Chondrocyte (in vitro differentiated cells): ENCODE measurements around the gene GPR17. TPM values are rescaled to one million over a fixed set of nuclear protein-coding genes. Genes with fewer than 3 reads are reported as not detected.

Source experiments
- DNase-seq: peaks from one replicate; pipeline ENCODE4 v3.0.0; 2021; ENCODE audit warnings: mixed read lengths, low spot score
- H3K27ac Mint-ChIP-seq: one replicate; pipeline ENCODE4 v1.8.0; 2021; ENCODE audit warnings: mild to moderate bottlenecking, moderate library complexity, mixed read lengths; ENCODE audit not compliant: unreplicated experiment
- H3K27me3 Mint-ChIP-seq: 2 replicates; pipeline ENCODE4 v1.8.0; 2021; ENCODE audit warnings: low read depth, mixed read lengths
- H3K36me3 Mint-ChIP-seq: 2 replicates; pipeline ENCODE4 v1.8.0; 2021; ENCODE audit warnings: low read depth, mixed read lengths
- H3K4me1 Mint-ChIP-seq: 2 replicates; pipeline ENCODE4 v1.8.0; 2021; ENCODE audit warnings: low read depth, mild to moderate bottlenecking, mixed read lengths
- H3K4me3 Mint-ChIP-seq: one replicate; pipeline ENCODE4 v1.8.0; 2021; ENCODE audit warnings: mild to moderate bottlenecking, moderate library complexity, mixed read lengths; ENCODE audit not compliant: unreplicated experiment
- H3K9me3 Mint-ChIP-seq: 2 replicates; pipeline ENCODE4 v1.8.0; 2021; ENCODE audit warnings: low read depth, mixed read lengths
- total RNA-seq: library from RNA; stranded (reverse); gene quantifications from 3 replicates; pipeline ENCODE4 v1.2.1, GENCODE V29; 2021
- TF ChIP-seq, protein P1 (sequence below): fragments of 200-600 bp; sonication (generic); IDR thresholded peaks from 2 replicates; pipeline ENCODE4 v1.5.0; 2021; ENCODE audit warnings: antibody characterized with exemption, mild to moderate bottlenecking, moderate library complexity

GPR17 gene
- total RNA-seq, 1 donor from 2014 or later, result not detected

DNA sequence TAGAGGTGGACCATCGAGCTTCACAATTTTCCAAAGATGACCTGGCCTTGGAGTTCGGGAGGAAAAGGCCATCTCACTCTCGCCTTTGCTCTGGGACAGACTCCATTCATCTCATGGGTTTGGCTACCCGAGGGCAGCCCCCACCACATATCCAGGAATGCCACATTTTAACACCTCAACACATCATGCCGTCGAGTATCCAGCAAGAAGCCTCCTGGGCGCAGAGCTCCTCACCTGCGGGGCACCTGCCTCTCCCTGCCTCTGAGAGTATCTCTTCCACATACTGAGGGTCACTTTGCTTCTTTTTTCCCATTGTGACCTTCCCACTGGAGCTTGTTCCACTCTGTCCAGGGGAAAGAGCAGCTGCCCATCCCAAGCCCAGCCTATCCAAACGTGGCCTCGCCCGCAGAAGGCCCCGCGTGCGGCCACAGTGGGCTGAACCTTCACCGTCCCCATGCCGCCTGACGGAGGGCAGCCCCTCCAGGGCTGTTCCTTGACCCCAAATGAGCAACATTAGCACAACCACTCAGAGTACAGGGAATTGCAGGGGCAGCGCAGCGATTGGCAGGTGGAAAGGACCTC lies 34.8 kb downstream of the GPR17 start:
- Mint-ChIP-seq H3K9me3 (no peaks in the 10 kb centered on the region), H3K36me3 (no peaks in the 10 kb centered on the region), H3K27ac (no peak overlapping the region), H3K27me3 (no peaks in the 10 kb centered on the region), H3K4me3 (no peak overlapping the region), H3K4me1 (peaks cover 37% of the 10 kb centered on the region)
- TF ChIP-seq, protein P1, sequence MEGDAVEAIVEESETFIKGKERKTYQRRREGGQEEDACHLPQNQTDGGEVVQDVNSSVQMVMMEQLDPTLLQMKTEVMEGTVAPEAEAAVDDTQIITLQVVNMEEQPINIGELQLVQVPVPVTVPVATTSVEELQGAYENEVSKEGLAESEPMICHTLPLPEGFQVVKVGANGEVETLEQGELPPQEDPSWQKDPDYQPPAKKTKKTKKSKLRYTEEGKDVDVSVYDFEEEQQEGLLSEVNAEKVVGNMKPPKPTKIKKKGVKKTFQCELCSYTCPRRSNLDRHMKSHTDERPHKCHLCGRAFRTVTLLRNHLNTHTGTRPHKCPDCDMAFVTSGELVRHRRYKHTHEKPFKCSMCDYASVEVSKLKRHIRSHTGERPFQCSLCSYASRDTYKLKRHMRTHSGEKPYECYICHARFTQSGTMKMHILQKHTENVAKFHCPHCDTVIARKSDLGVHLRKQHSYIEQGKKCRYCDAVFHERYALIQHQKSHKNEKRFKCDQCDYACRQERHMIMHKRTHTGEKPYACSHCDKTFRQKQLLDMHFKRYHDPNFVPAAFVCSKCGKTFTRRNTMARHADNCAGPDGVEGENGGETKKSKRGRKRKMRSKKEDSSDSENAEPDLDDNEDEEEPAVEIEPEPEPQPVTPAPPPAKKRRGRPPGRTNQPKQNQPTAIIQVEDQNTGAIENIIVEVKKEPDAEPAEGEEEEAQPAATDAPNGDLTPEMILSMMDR, result no peak
- DNase-seq, result no peak

DNA sequence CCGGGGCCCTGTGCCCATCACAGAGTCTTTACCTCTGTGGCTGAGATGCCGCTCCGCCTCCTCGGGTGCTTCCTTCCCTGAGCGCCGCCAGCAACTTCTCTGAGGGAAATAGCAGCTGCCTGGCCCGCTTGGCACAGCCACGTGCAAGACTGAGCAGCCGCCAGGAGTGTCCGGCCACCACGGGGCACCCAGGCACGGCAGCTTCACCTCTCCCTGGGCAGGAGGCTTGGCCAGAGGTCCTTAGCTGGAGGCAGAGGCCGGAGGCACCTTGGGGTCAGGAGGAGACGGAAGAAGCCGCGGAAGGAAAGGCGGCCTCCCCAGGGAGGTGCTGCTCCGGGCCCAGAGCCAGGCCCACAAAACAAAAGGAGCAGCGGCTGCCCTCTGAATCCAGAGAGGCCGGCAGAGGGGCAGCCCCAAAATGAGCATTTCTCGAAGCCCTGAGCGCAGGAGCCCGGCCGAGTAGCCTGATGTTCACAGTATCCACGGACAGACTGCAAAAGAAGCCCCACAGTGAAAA lies 35.4 kb downstream of the GPR17 start:
- H3K4me3 Mint-ChIP-seq, result no peak overlapping the region
- H3K9me3 Mint-ChIP-seq, result no peaks in the 10 kb centered on the region
- peaks cover 33% of the 10 kb centered on the region for H3K4me1 Mint-ChIP-seq
- no peaks in the 10 kb centered on the region for H3K36me3 Mint-ChIP-seq
- no peak for DNase-seq
- TF ChIP-seq, protein P1, result no peak
- H3K27ac Mint-ChIP-seq, result peak overlapping the region; percentile 17
- no peaks in the 10 kb centered on the region for H3K27me3 Mint-ChIP-seq

DNA sequence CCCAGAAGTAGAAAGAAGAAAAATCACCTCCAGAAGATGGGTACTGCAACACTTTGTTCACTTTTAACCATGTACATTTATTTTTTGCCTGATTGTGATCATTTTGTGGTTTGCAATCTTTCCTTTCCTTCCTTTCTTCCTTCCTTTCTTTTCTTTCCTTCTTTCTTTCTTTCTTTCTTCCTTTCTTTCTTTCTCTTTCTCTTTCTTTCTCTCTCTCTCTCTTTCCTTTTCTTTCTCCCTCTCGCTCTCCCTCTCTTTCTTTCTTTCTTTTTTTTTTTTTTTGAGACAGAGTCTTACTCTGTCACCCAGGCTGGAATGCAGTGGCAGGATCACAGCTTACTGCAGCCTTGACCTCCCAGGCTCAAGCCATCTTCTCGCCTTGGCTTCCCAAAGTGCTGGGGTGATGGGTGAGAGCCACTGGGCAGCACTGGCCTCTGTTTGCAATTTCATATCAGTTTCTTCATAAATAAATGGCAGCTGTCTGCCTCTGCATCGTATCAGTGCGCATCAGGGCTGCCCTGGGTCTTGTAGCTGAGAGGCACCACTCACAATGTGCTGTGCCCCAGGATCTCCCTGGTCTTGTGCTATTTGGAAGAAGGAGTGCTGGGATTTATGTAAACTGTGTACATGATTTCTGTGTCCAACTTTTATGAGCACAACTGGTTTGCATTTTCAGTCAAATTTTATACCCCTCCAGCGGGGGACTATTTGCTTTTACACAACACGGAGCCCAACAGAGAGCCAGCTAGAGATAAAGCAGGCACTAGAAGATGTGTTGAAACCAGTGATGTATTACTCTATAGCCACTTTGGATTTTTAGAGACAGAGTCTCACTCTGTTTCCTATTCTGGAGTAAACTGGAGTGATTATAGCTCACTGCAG lies 36.3 kb downstream of the GPR17 start:
- Mint-ChIP-seq H3K4me1 (peaks cover 30% of the 10 kb centered on the region), H3K4me3 (no peak overlapping the region), H3K27ac (peak overlapping the region; percentile 59), H3K27me3 (no peaks in the 10 kb centered on the region), H3K9me3 (no peaks in the 10 kb centered on the region), H3K36me3 (no peaks in the 10 kb centered on the region)
- DNase-seq, result no peak
- TF ChIP-seq, protein P1, result no peak

DNA sequence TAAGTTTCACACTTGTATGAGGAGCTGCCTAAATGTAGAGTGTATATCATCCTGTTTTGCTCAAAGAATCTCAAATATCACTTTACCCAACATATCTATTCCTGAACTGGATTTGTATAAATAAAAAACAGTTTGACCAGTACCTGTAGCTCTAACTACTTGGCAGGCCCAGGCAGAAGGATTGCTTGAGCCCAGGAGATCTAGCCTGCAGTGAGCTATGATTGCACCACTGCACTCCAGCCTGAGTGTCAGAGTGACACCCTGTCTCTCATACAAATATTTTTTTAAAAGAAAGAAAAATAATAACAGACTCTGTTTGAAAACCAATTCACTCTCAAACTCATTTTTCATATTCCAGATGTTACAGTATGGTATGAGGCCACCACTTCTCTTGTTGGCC lies 37.1 kb downstream of the GPR17 start:
- Mint-ChIP-seq H3K27me3 (no peaks in the 10 kb centered on the region), H3K4me3 (no peak overlapping the region), H3K36me3 (no peaks in the 10 kb centered on the region), H3K9me3 (peaks cover 2% of the 10 kb centered on the region), H3K27ac (peak overlapping the region; percentile 88), H3K4me1 (peaks cover 30% of the 10 kb centered on the region)
- TF ChIP-seq, protein P1, result no peak
- DNase-seq, result no peak

DNA sequence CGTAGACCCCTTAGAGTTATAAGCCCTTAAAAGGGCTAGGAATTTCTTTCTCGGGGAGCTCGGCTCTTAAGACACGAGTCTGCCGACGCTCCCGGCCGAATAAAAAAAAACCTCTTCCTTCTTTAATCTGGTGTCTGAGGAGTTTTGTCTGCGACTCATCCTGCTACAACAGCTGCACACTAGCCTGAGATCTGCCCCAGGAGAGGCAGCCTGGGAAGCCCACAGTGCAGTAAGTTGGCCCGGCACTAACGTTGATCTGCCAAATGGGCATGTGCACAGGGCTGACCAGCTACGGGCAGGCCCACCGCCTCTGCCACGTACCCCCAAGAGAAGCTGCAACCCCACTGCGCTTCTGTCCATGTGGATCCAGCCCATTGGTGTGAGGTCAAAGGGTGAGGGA lies 37.8 kb downstream of the GPR17 start:
- no peak for DNase-seq
- H3K36me3 Mint-ChIP-seq, result no peaks in the 10 kb centered on the region
- H3K27ac Mint-ChIP-seq, result peak overlapping the region; percentile 88
- no peaks in the 10 kb centered on the region for H3K27me3 Mint-ChIP-seq
- H3K4me3 Mint-ChIP-seq, result peak overlapping the region; percentile 17
- peaks cover 4% of the 10 kb centered on the region for H3K9me3 Mint-ChIP-seq
- H3K4me1 Mint-ChIP-seq, result peaks cover 30% of the 10 kb centered on the region
- TF ChIP-seq, protein P1, result no peak
